ENCODE measurements around the gene SMYD3. TPM values are rescaled to one million over a fixed set of nuclear protein-coding genes. Genes with fewer than 3 reads are reported as not detected.

SMYD3 gene
- total and polyA plus RNA-seq, 10 of the 15 experiments (the other 5 are each of a cell fraction or from before 2014, with no cell fraction given) = 18.3 to 54.0 (median 24.8) TPM

- no peak for DNase-seq (ENCODE audit: low read depth, low spot score)
- Histone ChIP-seq H3K27ac (ENCODE audit: control insufficient read depth, insufficient read depth) (no peak overlapping the region), H3K79me2 (ENCODE audit: control insufficient read depth, insufficient read depth, low read length) (no peaks in the 10 kb centered on the region), H3K36me3 (ENCODE audit: control insufficient read depth in 2 of 2, insufficient read depth in 2 of 2, low read length in 1 of 2) (no peaks in the 10 kb centered on the region), H4K20me1 (ENCODE audit: control insufficient read depth, insufficient read depth) (no peaks in the 10 kb centered on the region), H3K4me1 (ENCODE audit: control insufficient read depth, insufficient read depth, low read length) (no peaks in the 10 kb centered on the region), H3K4me2 (ENCODE audit: control insufficient read depth, insufficient read depth) (no peak overlapping the region), H3K4me3 (no peak overlapping the region), H2AFZ (ENCODE audit: control insufficient read depth, low read depth, low read length) (no peak overlapping the region), H3K9me3 (replicated peaks; ENCODE audit: control insufficient read depth, insufficient read depth, low read length) (no peaks in the 10 kb centered on the region), H3K27me3 (replicated peaks in 1 of 2; ENCODE audit: control insufficient read depth in 2 of 2, insufficient read depth in 2 of 2, low read length in 1 of 2) (no peaks in the 10 kb centered on the region), H3K9ac (ENCODE audit: control insufficient read depth, insufficient read depth, low read length) (no peak overlapping the region)
- ATAC-seq = no peak
- SMC1A ChIA-PET (ENCODE audit: uncharacterized antibody, unreplicated experiment) = interaction anchor here (0.5 to 1.0 kb wide), 2 partner anchors 9 to 779 kb away, joined by 3 read pairs; no protein-coding TSS in a partner anchor
- RAD21 ChIA-PET (ENCODE audit: unreplicated experiment) = no interaction called here
- POLR2A ChIA-PET = no interaction called here
- FAIRE-seq = no peak
- 98% methylated on average over 5 of the region's 5 CpGs for WGBS (ENCODE audit: insufficient coverage, insufficient replicate concordance, low lambda C conversion rate, missing lambda C conversion rate)
- no peak for TF ChIP-seq BCL11A (IDR thresholded peaks at IDR 0.05; ENCODE audit: low read depth, low read length)
- TF ChIP-seq TARDBP (IDR thresholded peaks at IDR 0.05; ENCODE audit: borderline replicate concordance) = no peak
- no peak for TF ChIP-seq CREM (IDR thresholded peaks at IDR 0.05; ENCODE audit: low read depth)
- no peak for TF ChIP-seq PML (IDR thresholded peaks at IDR 0.05; ENCODE audit: low read length)
- TF ChIP-seq ZNF622 (IDR thresholded peaks at IDR 0.05) = no peak
- no peak for TF ChIP-seq SMARCA5 (IDR thresholded peaks at IDR 0.05)
- no peak for TF ChIP-seq SMAD5 (IDR thresholded peaks at IDR 0.05; ENCODE audit: low read depth)
- no peak for TF ChIP-seq EED (IDR thresholded peaks at IDR 0.05; ENCODE audit: low read depth)
- no peak for TF ChIP-seq KDM1A (IDR thresholded peaks at IDR 0.05; ENCODE audit: borderline replicate concordance)
- TF ChIP-seq CBX5 (IDR thresholded peaks at IDR 0.05; ENCODE audit: low read depth) = no peak
- no peak for TF ChIP-seq IRF5 (IDR thresholded peaks at IDR 0.05; ENCODE audit: borderline replicate concordance)
- no peak for TF ChIP-seq SUZ12 (IDR thresholded peaks at IDR 0.05; ENCODE audit: unreplicated experiment)
- intact Hi-C loops (cut with micrococcal nuclease; ENCODE audit: unreplicated experiment) (no loop called here), in situ Hi-C loops (cut with MboI) (no loop called here)
- no TSS peak for BruUV-seq (replicated peaks)
- CTCF ChIA-PET = interaction anchor here (0.9 kb wide), 1 partner anchor 1229 kb away, joined by 3 read pairs; no protein-coding TSS in a partner anchor
Observed at GRCh38 chr1:246381452-246381851, 125.6 kb downstream of the SMYD3 start.
